T1000 (cell line): Measurements from ENCODE around the gene C6orf89.
"Not testable (repeated sequence)": the region's sequence is repeated elsewhere in the genome, so short reads cannot be mapped to it uniquely, and the experiment has no call there.

ENCODE experiments used
- DNase-seq: peaks from one replicate; lab custom pipeline; 2025; ENCODE audit warnings: mixed read lengths; lab: John Stamatoyannopoulos, UW

The C6orf89 gene

DNA sequence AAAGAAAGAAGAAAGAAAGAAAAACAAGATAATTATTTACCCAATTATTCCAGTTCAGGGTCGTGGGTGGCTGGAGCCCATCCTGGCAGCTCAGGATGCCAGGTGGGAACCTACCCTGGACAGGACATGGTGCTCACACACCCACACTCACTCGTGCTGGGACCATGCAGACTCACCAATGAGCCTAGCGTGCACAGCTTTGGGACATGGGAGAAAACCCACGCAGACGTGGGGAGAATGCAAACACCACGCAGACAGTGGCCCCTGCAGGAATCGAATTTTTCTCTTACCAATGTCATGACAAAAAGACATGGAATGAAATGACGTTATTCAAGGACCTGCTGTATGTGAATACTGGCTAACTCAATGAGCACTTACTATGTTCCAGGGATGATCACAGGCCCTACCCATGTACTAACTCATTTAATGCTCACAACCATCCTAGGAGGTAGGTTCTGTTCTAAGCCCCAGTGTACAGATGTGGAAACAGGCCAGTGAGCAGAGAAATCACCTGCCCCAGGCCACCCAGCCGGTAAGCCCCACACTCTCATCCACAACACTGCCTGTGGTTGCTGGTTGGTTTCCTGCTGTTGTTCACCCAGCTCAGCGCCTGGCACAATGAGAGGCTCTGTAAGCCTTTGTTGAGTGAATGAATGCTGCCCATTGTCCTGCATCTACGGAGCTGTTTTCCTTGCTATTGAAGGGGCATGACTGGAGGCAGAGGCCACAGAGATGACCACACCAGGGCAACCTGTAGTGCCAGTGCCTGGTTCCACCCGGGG is 62.0 kb downstream of the C6orf89 start:
- DNase-seq = no peak

- not testable (repeated sequence) for DNase-seq
Measured at GRCh38 chr6:36949076-36949475, 63.3 kb downstream of the C6orf89 start.

- no peak for DNase-seq
Measured at GRCh38 chr6:36949636-36950035, 63.9 kb downstream of the C6orf89 start.

- DNase-seq = no peak
Measured at GRCh38 chr6:36953931-36954261, 68.1 kb downstream of the C6orf89 start.

GRCh38 chr6:36954262-36954931 is 68.6 kb downstream of the C6orf89 start, which contains the start of gene PI16:
Gene PI16, plus strand, starts transcription at chr6:36954738. Its CDS starts 23 bp downstream, at chr6:36954761.
- no peak for DNase-seq

DNA sequence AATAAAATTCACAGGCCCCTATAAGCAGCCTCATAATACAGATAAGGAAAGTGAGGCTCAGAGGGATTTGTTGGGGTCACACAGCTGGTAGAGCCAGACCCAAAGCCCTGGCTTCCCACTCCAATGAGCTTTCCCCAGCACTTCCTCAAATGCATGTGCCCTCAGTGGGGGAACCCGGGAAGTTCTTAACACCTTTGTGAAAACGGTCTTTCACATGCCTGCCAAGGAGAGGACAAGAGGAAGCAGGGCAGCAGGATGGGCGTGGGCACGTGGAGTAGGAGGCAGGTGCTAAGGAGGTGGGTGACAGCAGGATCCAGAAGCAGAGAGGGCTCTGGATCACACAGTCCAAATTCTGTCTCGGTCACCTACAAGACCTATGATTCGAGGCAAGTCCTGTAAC is 69.4 kb downstream of the C6orf89 start:
- no peak for DNase-seq

GRCh38 chr6:36955671-36956445 is 70.1 kb downstream of the C6orf89 start:
- DNase-seq = no peak

DNA sequence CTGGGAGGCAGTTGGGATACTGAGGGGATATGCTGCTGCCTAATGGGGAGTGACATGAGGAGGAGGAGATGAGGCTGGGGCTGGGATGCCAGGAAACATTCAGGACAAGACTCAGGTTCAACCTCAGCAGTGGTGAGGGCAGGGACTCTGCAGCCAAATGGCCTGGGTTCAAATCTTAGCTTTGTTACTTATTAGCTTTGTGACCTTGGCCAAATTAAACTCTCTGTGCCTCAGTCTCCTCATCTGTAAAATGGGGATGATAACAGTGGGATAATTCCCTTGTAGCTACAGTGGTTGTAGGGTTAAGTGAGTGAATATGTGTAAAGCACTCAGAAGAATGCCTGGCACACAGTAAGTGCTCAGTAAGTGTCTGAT is 70.7 kb downstream of the C6orf89 start:
- no peak for DNase-seq

- DNase-seq = no peak
Measured at GRCh38 chr6:36957773-36958271, 72.1 kb downstream of the C6orf89 start.

GRCh38 chr6:36958775-36959554 is 73.2 kb downstream of the C6orf89 start:
- DNase-seq = no peak

DNA sequence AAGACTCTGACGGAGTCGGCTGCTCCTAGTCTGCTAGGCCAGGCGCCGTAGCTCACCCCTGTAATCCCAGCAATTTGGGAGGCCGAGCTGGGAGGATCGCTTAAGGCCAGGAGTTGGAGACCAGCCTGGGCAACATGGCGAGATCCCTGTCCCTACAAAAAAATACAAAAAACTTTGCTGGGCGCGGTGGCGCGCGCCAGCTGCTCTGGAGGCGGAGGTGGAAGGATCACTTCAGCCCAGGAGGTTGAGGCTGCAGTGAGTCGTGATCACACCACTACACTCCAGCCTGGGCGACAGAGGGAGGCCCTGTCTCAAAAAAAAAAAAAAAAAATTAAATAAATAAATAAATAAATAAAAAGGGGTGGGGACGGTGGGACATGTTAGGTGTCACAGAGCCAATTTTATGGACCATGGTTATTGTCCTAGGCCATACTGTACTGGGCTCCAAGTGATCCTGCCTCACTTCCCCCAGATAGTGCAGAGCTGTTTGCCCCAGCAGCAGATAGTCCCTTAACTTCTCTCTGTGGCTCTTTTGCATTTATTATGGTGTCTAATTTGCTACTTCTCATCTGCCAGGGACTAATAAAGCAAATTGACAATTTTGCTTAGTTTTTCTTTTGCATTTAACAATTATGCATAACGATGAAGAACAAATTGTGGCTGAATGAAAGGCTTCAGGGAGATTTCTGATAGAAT is 74.0 kb downstream of the C6orf89 start:
- DNase-seq = no peak

DNA sequence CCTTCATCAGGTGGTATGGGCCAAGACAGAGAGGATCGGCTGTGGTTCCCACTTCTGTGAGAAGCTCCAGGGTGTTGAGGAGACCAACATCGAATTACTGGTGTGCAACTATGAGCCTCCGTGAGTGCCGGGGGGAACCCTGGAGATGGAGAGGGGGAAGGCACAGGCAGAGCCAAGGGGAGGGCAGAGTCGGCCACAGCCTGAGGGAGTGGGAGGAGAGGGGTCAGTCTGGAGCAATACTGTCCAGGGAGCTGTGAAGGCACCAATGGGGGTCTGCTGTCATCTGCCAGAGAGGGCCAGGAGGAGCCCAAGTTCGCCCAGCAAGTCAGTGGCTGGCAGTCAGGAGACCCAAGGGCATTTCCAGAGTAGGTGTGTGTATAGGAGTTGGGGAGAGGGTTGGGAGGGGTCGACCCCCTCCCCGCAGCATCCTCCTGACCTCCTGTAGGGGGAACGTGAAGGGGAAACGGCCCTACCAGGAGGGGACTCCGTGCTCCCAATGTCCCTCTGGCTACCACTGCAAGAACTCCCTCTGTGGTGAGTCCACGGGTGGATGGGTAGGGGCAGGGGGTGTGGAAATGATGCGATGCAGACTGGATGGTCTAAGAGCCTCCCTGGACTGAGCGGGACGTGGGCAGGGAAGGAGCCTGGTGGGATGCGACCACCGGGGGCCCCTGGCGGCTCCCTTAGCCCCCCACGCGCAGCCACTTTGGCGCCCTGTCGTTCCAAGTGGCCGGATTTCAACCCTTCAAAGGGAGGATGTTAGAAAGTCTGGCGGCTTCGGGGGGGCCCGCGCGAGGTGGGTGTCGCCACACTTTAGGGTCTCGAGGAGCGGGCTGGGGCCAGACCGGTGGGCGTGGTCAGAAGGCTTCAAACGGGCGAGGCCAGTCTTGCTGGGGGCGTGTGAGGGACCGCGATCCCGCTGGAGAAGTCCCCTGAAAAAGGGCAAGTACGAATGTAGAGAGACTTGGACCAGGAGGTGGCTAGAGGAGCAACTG is 76.0 kb downstream of the C6orf89 start:
- no peak for DNase-seq

DNA sequence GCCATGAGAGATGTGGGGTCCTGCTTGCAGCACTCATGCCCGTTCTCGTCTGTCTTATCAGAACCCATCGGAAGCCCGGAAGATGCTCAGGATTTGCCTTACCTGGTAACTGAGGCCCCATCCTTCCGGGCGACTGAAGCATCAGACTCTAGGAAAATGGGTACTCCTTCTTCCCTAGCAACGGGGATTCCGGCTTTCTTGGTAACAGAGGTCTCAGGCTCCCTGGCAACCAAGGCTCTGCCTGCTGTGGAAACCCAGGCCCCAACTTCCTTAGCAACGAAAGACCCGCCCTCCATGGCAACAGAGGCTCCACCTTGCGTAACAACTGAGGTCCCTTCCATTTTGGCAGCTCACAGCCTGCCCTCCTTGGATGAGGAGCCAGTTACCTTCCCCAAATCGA is 77.1 kb downstream of the C6orf89 start:
- no peak for DNase-seq

DNA sequence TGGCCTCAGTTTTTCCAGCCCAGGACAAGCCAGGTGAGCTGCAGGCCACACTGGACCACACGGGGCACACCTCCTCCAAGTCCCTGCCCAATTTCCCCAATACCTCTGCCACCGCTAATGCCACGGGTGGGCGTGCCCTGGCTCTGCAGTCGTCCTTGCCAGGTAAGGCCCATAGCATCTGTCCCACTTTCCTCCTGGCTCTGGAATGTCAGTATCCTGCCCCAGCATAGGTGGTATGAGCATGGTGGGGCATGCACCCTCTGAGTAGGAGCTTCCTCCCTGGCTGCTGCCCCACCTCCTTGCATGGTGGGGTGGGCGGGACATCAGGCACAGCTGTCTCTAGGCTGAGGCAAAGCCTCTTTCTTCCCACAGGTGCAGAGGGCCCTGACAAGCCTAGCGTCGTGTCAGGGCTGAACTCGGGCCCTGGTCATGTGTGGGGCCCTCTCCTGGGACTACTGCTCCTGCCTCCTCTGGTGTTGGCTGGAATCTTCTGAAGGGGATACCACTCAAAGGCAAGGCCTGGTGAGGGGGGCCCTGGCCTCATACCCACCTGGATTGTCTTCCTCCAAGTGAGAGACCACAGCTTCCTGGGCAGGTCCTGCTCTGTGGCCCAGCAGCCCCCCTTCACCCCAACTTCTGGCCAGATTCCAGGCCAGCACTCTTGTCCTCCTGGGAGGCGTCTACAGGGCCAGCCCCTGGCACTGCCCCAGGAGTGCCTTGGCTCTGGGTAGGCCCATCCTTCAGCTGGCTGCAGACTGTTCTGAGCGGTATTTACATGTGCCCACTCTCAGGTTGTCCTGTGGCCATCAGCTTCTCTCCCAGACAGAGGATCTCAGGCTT is 77.9 kb downstream of the C6orf89 start:
- DNase-seq = no peak

- DNase-seq = no peak
Measured at GRCh38 chr6:36964349-36964748, 78.6 kb downstream of the C6orf89 start.

- DNase-seq = no peak
Measured at GRCh38 chr6:36964908-36965307, 79.2 kb downstream of the C6orf89 start.

DNA sequence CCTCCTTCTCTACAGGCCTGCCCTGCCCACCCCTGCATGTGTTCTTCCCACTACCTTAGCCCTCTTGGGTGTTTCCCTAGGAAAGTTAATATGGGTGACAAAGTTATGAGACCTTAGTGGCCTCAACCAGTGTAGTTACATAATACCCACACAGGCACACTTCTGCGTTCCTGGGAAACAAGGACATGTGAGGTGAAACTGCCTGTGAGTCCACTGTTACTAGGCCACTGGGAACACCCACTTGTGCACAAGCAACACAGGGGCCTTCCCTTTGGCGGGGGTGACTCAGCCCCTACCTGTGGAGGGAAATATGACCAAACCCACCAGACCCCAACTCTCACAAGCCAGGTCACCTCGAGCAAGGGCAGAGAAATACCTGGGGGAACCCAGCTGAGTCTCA is 81.5 kb downstream of the C6orf89 start:
- no peak for DNase-seq

DNA sequence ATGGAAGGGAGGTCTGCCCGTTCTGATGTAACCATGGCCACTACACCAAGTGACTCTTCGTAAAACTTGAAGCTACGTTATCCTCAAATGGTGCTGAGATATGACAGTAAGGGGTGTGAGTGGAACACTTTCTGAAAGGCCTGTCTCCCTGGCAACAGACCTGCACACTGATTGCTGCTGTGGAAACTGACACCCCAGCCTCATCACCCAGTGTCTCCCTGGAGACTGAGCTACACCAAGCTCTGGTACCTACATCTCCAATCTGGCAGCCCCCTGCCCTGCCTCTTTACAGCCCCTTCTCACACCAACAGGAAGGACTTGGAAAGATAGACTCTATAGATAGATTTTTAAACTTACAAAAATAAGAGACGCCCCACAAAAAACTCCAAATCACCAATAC is 82.0 kb downstream of the C6orf89 start:
- no peak for DNase-seq
